SU-DHL-6 (cell line): Measurements from ENCODE around the gene TCL1A.
"Not testable (repeated sequence)": the region's sequence is repeated elsewhere in the genome, so short reads cannot be mapped to it uniquely, and the experiment has no call there.

Experiments used
- H2AFZ ChIP-seq: fragments of 200-600 bp; sonication (generic); 2 replicates; pipeline ENCODE4 v1.6.1; 2014; ENCODE audit warnings: low read depth, mild to moderate bottlenecking, moderate library complexity, mixed read lengths, antibody characterized with exemption, low read length; ENCODE audit not compliant: severe bottlenecking
- H3F3A ChIP-seq: fragments of 200-600 bp; shearing (Covaris generic); 2 replicates; pipeline ENCODE4 v1.6.0; 2016; ENCODE audit warnings: antibody characterized with exemption, mild to moderate bottlenecking; ENCODE audit not compliant: insufficient read depth
- H3K27ac ChIP-seq: fragments of 200-600 bp; sonication (generic); 2 replicates; pipeline ENCODE4 v1.5.1; 2016; ENCODE audit warnings: low read depth, mild to moderate bottlenecking, low read length, moderate library complexity, mixed read lengths
- H3K27me3 ChIP-seq: fragments of 200-600 bp; sonication (generic), shearing (Covaris generic); 2 replicates; pipeline ENCODE4 v1.6.0; 2014; ENCODE audit warnings: mild to moderate bottlenecking, low read length
- H3K36me3 ChIP-seq: fragments of 200-600 bp; sonication (generic); 2 replicates; pipeline ENCODE4 v1.6.1; 2014; ENCODE audit warnings: mild to moderate bottlenecking, low read length, mixed read lengths
- H3K4me2 ChIP-seq: fragments of 300-600, 200-600 bp; shearing (Covaris generic), sonication (generic); 2 replicates; pipeline ENCODE4 v1.6.0; 2014; ENCODE audit warnings: low read length, low read depth, mild to moderate bottlenecking; ENCODE audit not compliant: poor library complexity, severe bottlenecking
- H3K4me3 ChIP-seq: fragments of 200-600 bp; sonication (generic); 2 replicates; pipeline ENCODE4 v1.5.1; 2014; ENCODE audit warnings: antibody characterized with exemption, low read length, mild to moderate bottlenecking, mixed read lengths; ENCODE audit not compliant: insufficient read depth, poor library complexity, severe bottlenecking
- H3K79me2 ChIP-seq: fragments of 200-600 bp; sonication (generic); 2 replicates; pipeline ENCODE4 v1.6.1; 2014; ENCODE audit warnings: mild to moderate bottlenecking, low read length, moderate library complexity; ENCODE audit not compliant: insufficient read depth
- H3K9ac ChIP-seq: fragments of 200-600 bp; sonication (generic); 2 replicates; pipeline ENCODE4 v1.7.0; 2014; ENCODE audit warnings: mild to moderate bottlenecking, low read length
- H3K9me2 ChIP-seq: fragments of 200-600 bp; sonication (generic); replicated peaks from 2 replicates; pipeline ENCODE4 v1.6.1; 2014; ENCODE audit warnings: low read length; ENCODE audit not compliant: insufficient read depth
- H3K9me3 ChIP-seq: fragments of 200-600 bp; sonication (generic); 2 replicates; pipeline ENCODE4 v1.6.1; 2014; ENCODE audit warnings: low read length, mixed read lengths; ENCODE audit not compliant: insufficient read depth
- H4K20me1 ChIP-seq: fragments of 200-600 bp; sonication (generic); 2 replicates; pipeline ENCODE4 v1.6.1; 2014; ENCODE audit warnings: low read depth, mild to moderate bottlenecking, antibody characterized with exemption, low read length, moderate library complexity, mixed read lengths
- EZH2phosphoT487 ChIP-seq: fragments of 200-600 bp; sonication (generic), shearing (Covaris generic); conservative IDR thresholded peaks from 2 replicates; pipeline ENCODE4 v1.6.1; 2018; ENCODE audit warnings: mild to moderate bottlenecking, antibody characterized with exemption, low read length, moderate library complexity, mixed read lengths
- TF ChIP-seq, protein P1 (sequence below): fragments of 200-600 bp; sonication (generic); IDR thresholded peaks from one replicate; pipeline ENCODE4 v1.5.1; 2017; ENCODE audit warnings: antibody characterized with exemption, mild to moderate bottlenecking, low read length, moderate library complexity; ENCODE audit not compliant: insufficient read depth, poor library complexity, severe bottlenecking

The TCL1A gene

DNA sequence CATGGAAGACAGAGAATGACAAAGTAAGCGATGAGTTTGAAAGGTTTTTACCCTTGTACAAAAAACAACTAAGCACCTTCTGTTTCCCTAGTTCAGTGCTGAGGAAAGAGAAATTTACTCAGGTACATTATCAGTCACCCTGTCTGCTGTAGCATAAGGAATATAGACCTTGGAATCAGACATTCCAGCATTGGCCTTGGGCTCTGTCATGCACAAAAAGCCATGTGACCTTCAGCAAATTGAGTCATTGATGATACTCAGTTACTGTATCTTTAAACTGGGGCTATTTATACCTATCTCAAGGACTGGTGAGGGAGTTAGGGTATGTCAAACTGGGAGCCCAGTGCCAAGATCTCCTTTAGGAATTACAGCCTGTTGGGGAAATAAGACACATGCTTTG, 19.3 kb upstream of the TCL1A start:
- Histone ChIP-seq H3K36me3 (no peaks in the 10 kb centered on the region), H3K9me3 (no peaks in the 10 kb centered on the region), H4K20me1 (no peaks in the 10 kb centered on the region), H3K9ac (no peak overlapping the region), H3K27me3 (no peaks in the 10 kb centered on the region), H3K4me2 (no peak overlapping the region), H3K27ac (no peak overlapping the region), H3K9me2 (no peaks in the 10 kb centered on the region), H3K4me3 (no peak overlapping the region), H3K79me2 (no peaks in the 10 kb centered on the region), H3F3A (no peaks in the 10 kb centered on the region), H2AFZ (no peak overlapping the region)
- TF ChIP-seq, protein P1, sequence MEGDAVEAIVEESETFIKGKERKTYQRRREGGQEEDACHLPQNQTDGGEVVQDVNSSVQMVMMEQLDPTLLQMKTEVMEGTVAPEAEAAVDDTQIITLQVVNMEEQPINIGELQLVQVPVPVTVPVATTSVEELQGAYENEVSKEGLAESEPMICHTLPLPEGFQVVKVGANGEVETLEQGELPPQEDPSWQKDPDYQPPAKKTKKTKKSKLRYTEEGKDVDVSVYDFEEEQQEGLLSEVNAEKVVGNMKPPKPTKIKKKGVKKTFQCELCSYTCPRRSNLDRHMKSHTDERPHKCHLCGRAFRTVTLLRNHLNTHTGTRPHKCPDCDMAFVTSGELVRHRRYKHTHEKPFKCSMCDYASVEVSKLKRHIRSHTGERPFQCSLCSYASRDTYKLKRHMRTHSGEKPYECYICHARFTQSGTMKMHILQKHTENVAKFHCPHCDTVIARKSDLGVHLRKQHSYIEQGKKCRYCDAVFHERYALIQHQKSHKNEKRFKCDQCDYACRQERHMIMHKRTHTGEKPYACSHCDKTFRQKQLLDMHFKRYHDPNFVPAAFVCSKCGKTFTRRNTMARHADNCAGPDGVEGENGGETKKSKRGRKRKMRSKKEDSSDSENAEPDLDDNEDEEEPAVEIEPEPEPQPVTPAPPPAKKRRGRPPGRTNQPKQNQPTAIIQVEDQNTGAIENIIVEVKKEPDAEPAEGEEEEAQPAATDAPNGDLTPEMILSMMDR = no peak
- no peak for TF ChIP-seq EZH2phosphoT487

- Histone ChIP-seq H3K9me3 (no peaks in the 10 kb centered on the region), H3K4me3 (no peak overlapping the region), H3K27ac (no peak overlapping the region), H2AFZ (no peak overlapping the region), H3K9me2 (no peaks in the 10 kb centered on the region), H3F3A (no peaks in the 10 kb centered on the region), H3K36me3 (no peaks in the 10 kb centered on the region), H3K4me2 (no peak overlapping the region), H3K79me2 (no peaks in the 10 kb centered on the region), H3K27me3 (no peaks in the 10 kb centered on the region), H3K9ac (no peak overlapping the region), H4K20me1 (no peaks in the 10 kb centered on the region)
- no peak for TF ChIP-seq EZH2phosphoT487
- TF ChIP-seq, protein P1 = no peak
Observed at GRCh38 chr14:95730126-95730525, 16.2 kb upstream of the TCL1A start.

- H4K20me1 ChIP-seq, H3K9me2 ChIP-seq, H3K79me2 ChIP-seq, H3K9me3 ChIP-seq, H3K27ac ChIP-seq, H2AFZ ChIP-seq, H3K36me3 ChIP-seq, H3K4me3 ChIP-seq, H3K9ac ChIP-seq, H3K27me3 ChIP-seq, H3K4me2 ChIP-seq, H3F3A ChIP-seq: not testable (repeated sequence)
Observed at GRCh38 chr14:95729402-95730028, 15.6 kb upstream of the TCL1A start.

GRCh38 chr14:95727056-95727700, 13.3 kb upstream of the TCL1A start:
- Histone ChIP-seq H3F3A (no peaks in the 10 kb centered on the region), H3K36me3 (no peaks in the 10 kb centered on the region), H3K79me2 (no peaks in the 10 kb centered on the region), H3K27me3 (no peaks in the 10 kb centered on the region), H2AFZ (no peak overlapping the region), H4K20me1 (no peaks in the 10 kb centered on the region), H3K9me2 (no peaks in the 10 kb centered on the region), H3K9ac (no peak overlapping the region), H3K4me2 (no peak overlapping the region), H3K9me3 (no peaks in the 10 kb centered on the region), H3K4me3 (no peak overlapping the region), H3K27ac (no peak overlapping the region)
- TF ChIP-seq EZH2phosphoT487 = no peak
- TF ChIP-seq, protein P1 = no peak
